DMS 273 treated with DMSO at 0.1 percent for 48 hours (cell line): ENCODE results near the gene WASL.

Experiments used
- DNase-seq: peaks from one replicate; lab custom pipeline; 2025; lab: John Stamatoyannopoulos, UW

Gene WASL

GRCh38 chr7:123690550-123690949, 58.3 kb downstream of the WASL start:
- no peak for DNase-seq

GRCh38 chr7:123689250-123689649, 59.6 kb downstream of the WASL start:
- DNase-seq, result no peak

- DNase-seq, result no peak
These were observed 61.1 kb downstream of the WASL start for GRCh38 chr7:123687727-123688126.

GRCh38 chr7:123687161-123687560, 61.6 kb downstream of the WASL start:
- DNase-seq, result no peak

- no peak for DNase-seq
These were observed 66.1 kb downstream of the WASL start for GRCh38 chr7:123682690-123683089.

- no peak for DNase-seq
These were observed 67.2 kb downstream of the WASL start for GRCh38 chr7:123681561-123681960.

- no peak for DNase-seq
These were observed 68.2 kb downstream of the WASL start for GRCh38 chr7:123680580-123680979.

GRCh38 chr7:123679614-123680013, 69.2 kb downstream of the WASL start:
- DNase-seq, result no peak

GRCh38 chr7:123677061-123677715, 71.6 kb downstream of the WASL start:
- no peak for DNase-seq

GRCh38 chr7:123675181-123675473, 73.7 kb downstream of the WASL start:
- no peak for DNase-seq

- no peak for DNase-seq
These were observed 74.2 kb downstream of the WASL start for GRCh38 chr7:123674399-123675180.

GRCh38 chr7:123673752-123674398, 74.9 kb downstream of the WASL start:
- no peak for DNase-seq

GRCh38 chr7:123673137-123673732, 75.6 kb downstream of the WASL start:
- no peak for DNase-seq

- DNase-seq, result no peak
These were observed 79.3 kb downstream of the WASL start for GRCh38 chr7:123669485-123669884.

- DNase-seq, result no peak
These were observed 82.3 kb downstream of the WASL start for GRCh38 chr7:123666492-123666891.

GRCh38 chr7:123665896-123666295, 82.9 kb downstream of the WASL start:
- no peak for DNase-seq

GRCh38 chr7:123665157-123665556, 83.6 kb downstream of the WASL start:
- no peak for DNase-seq

GRCh38 chr7:123663200-123663599, 85.6 kb downstream of the WASL start:
- no peak for DNase-seq

GRCh38 chr7:123662755-123663154, 86.0 kb downstream of the WASL start:
- no peak for DNase-seq

GRCh38 chr7:123662293-123662692, 86.5 kb downstream of the WASL start:
- no peak for DNase-seq

- DNase-seq, result no peak
These were observed 87.0 kb downstream of the WASL start for GRCh38 chr7:123661765-123662164.

GRCh38 chr7:123660514-123661354, 88.1 kb downstream of the WASL start:
- DNase-seq, result no peak
